Loucy (cell line): ENCODE measurements around the gene COX20.

Source experiments
- H2AFZ ChIP-seq: fragments of 200-600 bp; sonication (generic); 2 replicates; pipeline ENCODE4 v1.6.0; 2016; ENCODE audit warnings: antibody characterized with exemption, mild to moderate bottlenecking, low read length, moderate library complexity
- H3F3A ChIP-seq: fragments of 200-600 bp; 2 replicates; pipeline ENCODE4 v1.6.0; 2016; ENCODE audit warnings: antibody characterized with exemption, low read depth, mild to moderate bottlenecking
- H3K27me3 ChIP-seq: fragments of 200-600 bp; sonication (generic); 2 replicates; pipeline ENCODE4 v1.6.1; 2014; ENCODE audit warnings: low read length, mild to moderate bottlenecking; ENCODE audit not compliant: insufficient read depth, poor library complexity, severe bottlenecking
- H3K36me3 ChIP-seq: fragments of 200-600 bp; sonication (generic); 2 replicates; pipeline ENCODE4 v1.6.1; 2016; ENCODE audit warnings: low read length; ENCODE audit not compliant: insufficient read depth
- H3K4me1 ChIP-seq: fragments of 200-600 bp; sonication (generic); 2 replicates; pipeline ENCODE4 v1.5.1; 2014; ENCODE audit warnings: low read length, mild to moderate bottlenecking; ENCODE audit not compliant: insufficient read depth, poor library complexity, severe bottlenecking
- H3K4me2 ChIP-seq: fragments of 200-600 bp; sonication (generic); 2 replicates; pipeline ENCODE4 v1.6.0; 2014; ENCODE audit warnings: antibody characterized with exemption, low read length, low read depth, mild to moderate bottlenecking; ENCODE audit not compliant: poor library complexity, severe bottlenecking
- H3K4me3 ChIP-seq: fragments of 200-600 bp; sonication (generic); 2 replicates; pipeline ENCODE4 v1.5.1; 2014; ENCODE audit warnings: low read length, mild to moderate bottlenecking, mixed read lengths; ENCODE audit not compliant: poor library complexity, severe bottlenecking
- H3K79me2 ChIP-seq: fragments of 200-600 bp; sonication (generic); 2 replicates; pipeline ENCODE4 v1.6.1; 2014; ENCODE audit warnings: low read length; ENCODE audit not compliant: insufficient read depth
- H3K9ac ChIP-seq: fragments of 200-600 bp; sonication (generic); 2 replicates; pipeline ENCODE4 v1.6.0; 2014; ENCODE audit warnings: mild to moderate bottlenecking, low read depth, low read length, moderate library complexity; ENCODE audit not compliant: poor library complexity, severe bottlenecking
- H3K9me2 ChIP-seq: fragments of 200-600 bp; sonication (generic); replicated peaks from 2 replicates; pipeline ENCODE4 v1.6.1; 2016; ENCODE audit warnings: low read depth, low read length, mixed read lengths
- H3K9me3 ChIP-seq: fragments of 200-600 bp; sonication (generic); 2 replicates; pipeline ENCODE4 v1.6.1; 2014; ENCODE audit warnings: mild to moderate bottlenecking, antibody characterized with exemption, low read length, low read depth; ENCODE audit not compliant: insufficient read depth
- H4K20me1 ChIP-seq: fragments of 200-600 bp; sonication (generic); 2 replicates; pipeline ENCODE4 v1.6.0; 2014; ENCODE audit warnings: antibody characterized with exemption, low read length, mild to moderate bottlenecking; ENCODE audit not compliant: insufficient read depth, poor library complexity, severe bottlenecking
- CTCF ChIP-seq: fragments of 200-600 bp; sonication (generic); conservative IDR thresholded peaks from 2 replicates; pipeline ENCODE4 v1.5.1; 2014; ENCODE audit warnings: mild to moderate bottlenecking, antibody characterized with exemption, low read length
- EZH2phosphoT487 ChIP-seq: fragments of 200-600 bp; IDR thresholded peaks from 2 replicates; pipeline ENCODE4 v1.6.1; 2018; ENCODE audit warnings: antibody characterized with exemption, mild to moderate bottlenecking, moderate library complexity, borderline replicate concordance

The COX20 gene

GRCh38 chr1:244844155-244845121, 9.0 kb downstream of the COX20 start:
- H4K20me1 ChIP-seq: peaks cover 47% of the 10 kb centered on the region
- no peak overlapping the region for H3K9ac ChIP-seq
- H3K9me3 ChIP-seq: no peaks in the 10 kb centered on the region
- H3F3A ChIP-seq: peaks cover under 1% of the 10 kb centered on the region; the same call in 1 of the 2 replicates
- no peaks in the 10 kb centered on the region for H3K27me3 ChIP-seq
- peaks cover 84% of the 10 kb centered on the region for H3K36me3 ChIP-seq
- no peak overlapping the region for H3K4me2 ChIP-seq
- H2AFZ ChIP-seq: no peak overlapping the region
- H3K9me2 ChIP-seq: no peaks in the 10 kb centered on the region
- peaks cover 39% of the 10 kb centered on the region for H3K79me2 ChIP-seq
- H3K4me3 ChIP-seq: no peak overlapping the region
- H3K4me1 ChIP-seq: peaks cover 33% of the 10 kb centered on the region
- TF ChIP-seq CTCF: no peak
- TF ChIP-seq EZH2phosphoT487: no peak

GRCh38 chr1:244846653-244847052, 11.2 kb downstream of the COX20 start:
- H3K4me1 ChIP-seq: peaks cover 14% of the 10 kb centered on the region
- H3F3A ChIP-seq: no peaks in the 10 kb centered on the region; the same call in 1 of the 2 replicates
- H3K4me2 ChIP-seq: no peak overlapping the region
- H3K9me3 ChIP-seq: no peaks in the 10 kb centered on the region
- H3K4me3 ChIP-seq: no peak overlapping the region
- peaks cover 24% of the 10 kb centered on the region for H3K79me2 ChIP-seq
- TF ChIP-seq EZH2phosphoT487: no peak
- no peak for TF ChIP-seq CTCF
- no peak overlapping the region for H3K9ac ChIP-seq
- H3K9me2 ChIP-seq: no peaks in the 10 kb centered on the region
- peaks cover 48% of the 10 kb centered on the region for H4K20me1 ChIP-seq
- no peaks in the 10 kb centered on the region for H3K27me3 ChIP-seq
- peaks cover 88% of the 10 kb centered on the region for H3K36me3 ChIP-seq
- H2AFZ ChIP-seq: no peak overlapping the region

- TF ChIP-seq EZH2phosphoT487 (no peak), CTCF (no peak)
- Histone ChIP-seq H3K9me3 (no peaks in the 10 kb centered on the region), H3K4me2 (no peak overlapping the region), H3K4me1 (peaks cover 13% of the 10 kb centered on the region), H4K20me1 (peaks cover 57% of the 10 kb centered on the region), H3K36me3 (peaks cover 88% of the 10 kb centered on the region), H3K4me3 (no peak overlapping the region), H3K9me2 (no peaks in the 10 kb centered on the region), H2AFZ (no peak overlapping the region), H3K27me3 (no peaks in the 10 kb centered on the region), H3F3A (no peaks in the 10 kb centered on the region; the same call in 1 of the 2 replicates), H3K9ac (no peak overlapping the region), H3K79me2 (peaks cover 34% of the 10 kb centered on the region)
Observed at GRCh38 chr1:244849189-244849866, 13.9 kb downstream of the COX20 start.
